HEK293 (cell line): ENCODE results near the gene PRKCZ.

ENCODE experiments used
- CTCF ChIA-PET: fragments of 350-600 bp; formaldehyde crosslinking; extraction: SDS; loops from one replicate; lab custom pipeline; 2021; ENCODE audit warnings: antibody characterized with exemption; lab: Yijun Ruan, JAX
- POLR2A ChIA-PET: fragments of 300-600 bp; formaldehyde crosslinking; extraction: SDS; loops from one replicate; lab custom pipeline; 2020; ENCODE audit warnings: antibody characterized with exemption, inconsistent platforms; lab: Yijun Ruan, JAX
- H3K27ac ChIP-seq: fragments of 200-500 bp; sonication (Bioruptor generic); 2 replicates; pipeline ENCODE4 v1.5.1; 2014; ENCODE audit warnings: low read depth, low read length, control low read depth, inconsistent platforms; ENCODE audit errors: extremely low read depth
- H3K36me3 ChIP-seq, 2 experiments: fragments of 200-500 bp in 1 of 2; sonication (Bioruptor generic) in 1 of 2; 1 replicate in 1 of 2; 2 replicates in 1 of 2; pipeline ENCODE4 v1.5.1; 2014 to 2017; ENCODE audit warnings: inconsistent platforms in 2 of 2, low read length in 2 of 2; ENCODE audit not compliant: control insufficient read depth in 2 of 2, insufficient read depth in 1 of 2
- H3K4me1 ChIP-seq: fragments of 200-500 bp; sonication (Bioruptor generic); 2 replicates; pipeline ENCODE4 v1.5.1; 2014; ENCODE audit warnings: mild to moderate bottlenecking, low read length, inconsistent platforms; ENCODE audit not compliant: control insufficient read depth, insufficient read depth
- H3K4me3 ChIP-seq: 2 replicates; pipeline ENCODE4 v1.5.1; 2011; ENCODE audit warnings: low read depth, mild to moderate bottlenecking, control low read depth, low read length, moderate library complexity
- H3K9me3 ChIP-seq: fragments of 200-500 bp; sonication (Bioruptor generic); 2 replicates; pipeline ENCODE4 v1.5.1; 2014; ENCODE audit warnings: low read depth, low read length, inconsistent platforms; ENCODE audit not compliant: control insufficient read depth, insufficient read depth
- AEBP2 ChIP-seq: fragments of 450-650 bp; formaldehyde crosslinking; IDR thresholded peaks from 2 replicates; pipeline ENCODE4 v1.5.1; 2016; ENCODE audit warnings: missing biosample characterization, missing genetic modification characterization, borderline replicate concordance
- BCL11B ChIP-seq: fragments of 450-650 bp; formaldehyde crosslinking; IDR thresholded peaks from 2 replicates; pipeline ENCODE4 v1.5.1; 2016; ENCODE audit warnings: low read depth, missing biosample characterization, missing genetic modification characterization
- EGR2 ChIP-seq: fragments of 450-650 bp; formaldehyde crosslinking; IDR thresholded peaks from 2 replicates; pipeline ENCODE4 v1.5.1; 2016; ENCODE audit warnings: low read depth, missing biosample characterization, missing genetic modification characterization
- HOXA7 ChIP-seq: sonication (generic); formaldehyde crosslinking; IDR thresholded peaks from 2 replicates; pipeline ENCODE4 v1.8.1; 2022; ENCODE audit warnings: missing genetic modification reagents, borderline replicate concordance
- KLF1 ChIP-seq: fragments of 450-650 bp; formaldehyde crosslinking; IDR thresholded peaks from 2 replicates; pipeline ENCODE4 v1.5.1; 2016; ENCODE audit warnings: missing biosample characterization, missing genetic modification characterization
- OVOL3 ChIP-seq: fragments of 450-650 bp; formaldehyde crosslinking; IDR thresholded peaks from 2 replicates; pipeline ENCODE4 v1.5.1; 2016; ENCODE audit warnings: missing biosample characterization, missing genetic modification characterization
- REPIN1 ChIP-seq: fragments of 450-650 bp; formaldehyde crosslinking; IDR thresholded peaks from 2 replicates; pipeline ENCODE4 v1.5.1; 2017; ENCODE audit warnings: missing biosample characterization, missing genetic modification characterization, low read depth
- SP2 ChIP-seq: fragments of 450-650 bp; formaldehyde crosslinking; IDR thresholded peaks from 2 replicates; pipeline ENCODE4 v1.5.1; 2016; ENCODE audit warnings: missing biosample characterization, missing genetic modification characterization
- TRIM28 ChIP-seq: IDR thresholded peaks from 2 replicates; pipeline ENCODE4 v1.6.1; 2011; ENCODE audit warnings: low read length, control low read depth, borderline replicate concordance
- ZBTB49 ChIP-seq: fragments of 450-650 bp; formaldehyde crosslinking; IDR thresholded peaks from 2 replicates; pipeline ENCODE4 v1.5.1; 2016; ENCODE audit warnings: missing biosample characterization, missing genetic modification characterization, low read depth
- ZFP3 ChIP-seq: fragments of 450-650 bp; formaldehyde crosslinking; IDR thresholded peaks from 2 replicates; pipeline ENCODE4 v1.5.1; 2016; ENCODE audit warnings: low read depth, missing biosample characterization, missing genetic modification characterization
- ZNF121 ChIP-seq: fragments of 450-650 bp; formaldehyde crosslinking; IDR thresholded peaks from 2 replicates; pipeline ENCODE4 v1.5.1; 2016; ENCODE audit warnings: missing biosample characterization, missing genetic modification characterization
- ZNF138 ChIP-seq: fragments of 450-650 bp; formaldehyde crosslinking; IDR thresholded peaks from 2 replicates; pipeline ENCODE4 v1.5.1; 2016; ENCODE audit warnings: missing biosample characterization, missing genetic modification characterization, borderline replicate concordance
- ZNF140 ChIP-seq: fragments of 450-650 bp; formaldehyde crosslinking; IDR thresholded peaks from 2 replicates; pipeline ENCODE4 v1.5.1; 2016; ENCODE audit warnings: missing biosample characterization, missing genetic modification characterization
- ZNF184 ChIP-seq: fragments of 450-650 bp; IDR thresholded peaks from 2 replicates; pipeline ENCODE4 v1.5.1; 2018; ENCODE audit warnings: missing biosample characterization, mild to moderate bottlenecking, missing genetic modification characterization
- ZNF214 ChIP-seq: fragments of 450-650 bp; formaldehyde crosslinking; IDR thresholded peaks from 2 replicates; pipeline ENCODE4 v1.5.1; 2017; ENCODE audit warnings: missing biosample characterization, mild to moderate bottlenecking, missing genetic modification characterization, borderline replicate concordance
- ZNF248 ChIP-seq: fragments of 450-650 bp; formaldehyde crosslinking; IDR thresholded peaks from 2 replicates; pipeline ENCODE4 v1.5.1; 2017; ENCODE audit warnings: missing biosample characterization, missing genetic modification characterization
- ZNF280C ChIP-seq: fragments of 450-650 bp; formaldehyde crosslinking; IDR thresholded peaks from 2 replicates; pipeline ENCODE4 v1.5.1; 2016; ENCODE audit warnings: missing biosample characterization, missing genetic modification characterization
- ZNF324 ChIP-seq: fragments of 450-650 bp; formaldehyde crosslinking; IDR thresholded peaks from 2 replicates; pipeline ENCODE4 v1.5.1; 2016; ENCODE audit warnings: missing biosample characterization, missing genetic modification characterization
- ZNF426 ChIP-seq: fragments of 450-650 bp; formaldehyde crosslinking; IDR thresholded peaks from 2 replicates; pipeline ENCODE4 v1.5.1; 2017; ENCODE audit warnings: missing biosample characterization, missing genetic modification characterization, mild to moderate bottlenecking, inconsistent platforms, moderate library complexity
- ZNF544 ChIP-seq: fragments of 450-650 bp; formaldehyde crosslinking; IDR thresholded peaks from 2 replicates; pipeline ENCODE4 v1.5.0; 2017; ENCODE audit warnings: missing biosample characterization, missing genetic modification characterization
- ZNF561 ChIP-seq: fragments of 450-650 bp; IDR thresholded peaks from 2 replicates; pipeline ENCODE4 v1.5.1; 2018; ENCODE audit warnings: missing biosample characterization, missing genetic modification characterization, borderline replicate concordance
- ZNF580 ChIP-seq: fragments of 450-650 bp; formaldehyde crosslinking; IDR thresholded peaks from 2 replicates; pipeline ENCODE4 v1.5.1; 2016; ENCODE audit warnings: missing biosample characterization, missing genetic modification characterization
- ZNF621 ChIP-seq: fragments of 450-650 bp; formaldehyde crosslinking; IDR thresholded peaks from 2 replicates; pipeline ENCODE4 v1.5.1; 2017; ENCODE audit warnings: missing biosample characterization, missing genetic modification characterization
- ZNF660 ChIP-seq: fragments of 450-650 bp; IDR thresholded peaks from 2 replicates; pipeline ENCODE4 v1.5.1; 2018; ENCODE audit warnings: missing biosample characterization, mild to moderate bottlenecking, missing genetic modification characterization
- ZNF664 ChIP-seq: fragments of 450-650 bp; formaldehyde crosslinking; IDR thresholded peaks from 2 replicates; pipeline ENCODE4 v1.5.1; 2016; ENCODE audit warnings: missing biosample characterization, missing genetic modification characterization
- ZNF777 ChIP-seq: fragments of 450-650 bp; formaldehyde crosslinking; IDR thresholded peaks from 2 replicates; pipeline ENCODE4 v1.5.1; 2017; ENCODE audit warnings: missing biosample characterization, missing genetic modification characterization, borderline replicate concordance
- ZXDB ChIP-seq: fragments of 450-650 bp; formaldehyde crosslinking; IDR thresholded peaks from 2 replicates; pipeline ENCODE4 v1.5.1; 2016; ENCODE audit warnings: missing biosample characterization, missing genetic modification characterization
- TF ChIP-seq, protein P1 (sequence below): sonication (generic); formaldehyde crosslinking; IDR thresholded peaks from 2 replicates; pipeline ENCODE4 v1.8.1; 2022; ENCODE audit warnings: mild to moderate bottlenecking, moderate library complexity, missing genetic modification reagents

The PRKCZ gene

GRCh38 chr1:2100780-2101108 lies 50.5 kb downstream of the PRKCZ start:
- CTCF ChIA-PET, result no interaction called here
- H3K36me3 ChIP-seq, result peaks cover 0 to 34% of the 10 kb centered on the region in 2 experiments; a peak in 1 of 3 replicates
- no peaks in the 10 kb centered on the region for H3K9me3 ChIP-seq
- no peak overlapping the region for H3K4me3 ChIP-seq
- POLR2A ChIA-PET, result no interaction called here
- H3K4me1 ChIP-seq, result no peaks in the 10 kb centered on the region
- no peak for TF ChIP-seq KLF1
- TF ChIP-seq, protein P1, sequence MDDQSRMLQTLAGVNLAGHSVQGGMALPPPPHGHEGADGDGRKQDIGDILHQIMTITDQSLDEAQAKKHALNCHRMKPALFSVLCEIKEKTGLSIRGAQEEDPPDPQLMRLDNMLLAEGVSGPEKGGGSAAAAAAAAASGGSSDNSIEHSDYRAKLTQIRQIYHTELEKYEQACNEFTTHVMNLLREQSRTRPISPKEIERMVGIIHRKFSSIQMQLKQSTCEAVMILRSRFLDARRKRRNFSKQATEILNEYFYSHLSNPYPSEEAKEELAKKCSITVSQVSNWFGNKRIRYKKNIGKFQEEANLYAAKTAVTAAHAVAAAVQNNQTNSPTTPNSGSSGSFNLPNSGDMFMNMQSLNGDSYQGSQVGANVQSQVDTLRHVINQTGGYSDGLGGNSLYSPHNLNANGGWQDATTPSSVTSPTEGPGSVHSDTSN, result no peak
- no peak for TF ChIP-seq TRIM28
- no peak for TF ChIP-seq ZBTB49 (tag by site-specific recombination)
- TF ChIP-seq ZNF248 (tag by site-specific recombination), result no peak
- TF ChIP-seq ZNF777, result no peak
- no peak for TF ChIP-seq ZNF184 (tag by site-specific recombination)
- TF ChIP-seq ZXDB (tag by site-specific recombination), result no peak
- TF ChIP-seq ZFP3 (tag by site-specific recombination), result no peak
- TF ChIP-seq ZNF561 (tag by site-specific recombination), result no peak
- TF ChIP-seq ZNF214 (tag by site-specific recombination), result no peak
- no peak for TF ChIP-seq REPIN1 (tag by site-specific recombination)
- no peak for TF ChIP-seq EGR2 (tag by site-specific recombination)
- TF ChIP-seq OVOL3 (tag by site-specific recombination), result no peak
- TF ChIP-seq ZNF664 (tag by site-specific recombination), result no peak
- TF ChIP-seq ZNF544 (tag by site-specific recombination), result no peak
- no peak for TF ChIP-seq ZNF621 (tag by site-specific recombination)
- TF ChIP-seq ZNF138 (tag by site-specific recombination), result no peak
- TF ChIP-seq ZNF121 (tag by site-specific recombination), result no peak
- no peak overlapping the region for H3K27ac ChIP-seq

DNA sequence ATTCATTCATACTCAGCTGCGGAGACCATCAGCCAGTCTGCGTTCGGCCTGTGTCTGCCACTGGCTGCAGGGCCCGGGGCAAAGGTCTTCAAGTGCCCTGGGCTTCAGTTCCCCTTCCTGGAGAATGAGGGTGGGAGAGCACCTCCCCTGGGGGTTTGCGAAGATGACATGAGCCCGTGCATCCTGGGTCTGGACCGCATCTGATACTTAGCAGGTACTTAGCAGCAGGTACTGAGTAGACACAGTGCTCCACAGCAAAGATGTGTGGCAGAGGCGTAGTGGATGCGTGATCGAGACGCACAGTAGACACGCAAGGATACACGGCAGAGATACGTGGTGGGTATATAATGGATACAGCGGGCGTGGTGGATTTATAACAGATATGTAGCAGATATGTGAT lies 51.3 kb downstream of the PRKCZ start:
- no peaks in the 10 kb centered on the region for H3K9me3 ChIP-seq
- no peaks in the 10 kb centered on the region for H3K4me1 ChIP-seq
- CTCF ChIA-PET, result no interaction called here
- peaks cover 0 to 37% of the 10 kb centered on the region in 2 experiments; a peak in 1 of 3 replicates for H3K36me3 ChIP-seq
- POLR2A ChIA-PET, result no interaction called here
- TF ChIP-seq HOXA7 (CRISPR knock-in tag) (no peak), AEBP2 (no peak), ZNF580 (tag by site-specific recombination) (no peak), ZNF660 (no peak), BCL11B (tag by site-specific recombination) (no peak), ZNF426 (no peak), ZNF324 (tag by site-specific recombination) (no peak), SP2 (no peak), ZNF140 (no peak), ZNF280C (tag by site-specific recombination) (no peak)
- H3K27ac ChIP-seq, result no peak overlapping the region
- no peak overlapping the region for H3K4me3 ChIP-seq
